Lung (tissue), 12 donors: ENCODE results near the gene RETREG2. TPM values are rescaled to one million over a fixed set of nuclear protein-coding genes. Genes with fewer than 3 reads are reported as not detected.

ENCODE experiments used
- ATAC-seq: fragments of 200-7000 bp; cut with Tn5 transposase; one replicate; pipeline ENCODE4 v1.9.1; 2020; ENCODE audit warnings: moderate number of reproducible peaks; ENCODE audit not compliant: insufficient read depth, low FRiP score
- DNase-seq, 3 donors: peaks; one replicate each; pipeline ENCODE4 v3.0.0-alpha.2; 2013 to 2017
- H3K27ac ChIP-seq, 2 donors: one replicate each; pipeline ENCODE4 v1.5.1; 2013; ENCODE audit warnings: mild to moderate bottlenecking in 2 of 2, moderate library complexity in 2 of 2, control low read depth in 1 of 2, inconsistent platforms in 1 of 2, low read depth in 1 of 2, low read length in 1 of 2
- H3K27me3 ChIP-seq, 3 donors: one replicate each; pipeline ENCODE4 v1.5.1; 2013; ENCODE audit warnings: low read length in 2 of 3; ENCODE audit not compliant: control insufficient read depth in 3 of 3, insufficient read depth in 3 of 3
- H3K36me3 ChIP-seq, 4 donors: one replicate each; pipeline ENCODE4 v1.5.1; 2013; ENCODE audit warnings: low read length in 4 of 4, mild to moderate bottlenecking in 1 of 4, moderate library complexity in 1 of 4; ENCODE audit not compliant: control insufficient read depth in 4 of 4, insufficient read depth in 4 of 4
- H3K4me1 ChIP-seq, 5 donors: one replicate each; pipeline ENCODE4 v1.5.1; 2013; ENCODE audit warnings: low read length in 5 of 5, mild to moderate bottlenecking in 2 of 5, moderate library complexity in 1 of 5; ENCODE audit not compliant: control insufficient read depth in 5 of 5, insufficient read depth in 5 of 5
- H3K4me3 ChIP-seq: one replicate; pipeline ENCODE4 v1.5.1; 2013; ENCODE audit warnings: mild to moderate bottlenecking, control low read depth, moderate library complexity
- H3K9ac ChIP-seq, 2 donors: one replicate each; pipeline ENCODE4 v1.5.1; 2013; ENCODE audit warnings: low read length in 2 of 2, control low read depth in 1 of 2; ENCODE audit not compliant: insufficient read depth in 1 of 2
- H3K9me3 ChIP-seq, 4 donors: one replicate each; pipeline ENCODE4 v1.5.1; 2013; ENCODE audit warnings: low read length in 3 of 4, mild to moderate bottlenecking in 1 of 4, moderate library complexity in 1 of 4; ENCODE audit not compliant: control insufficient read depth in 4 of 4, insufficient read depth in 3 of 4
- CTCF ChIP-seq: IDR thresholded peaks from 2 replicates; pipeline ENCODE4 v1.5.1; 2012; ENCODE audit warnings: mild to moderate bottlenecking; ENCODE audit errors: control extremely low read depth, extremely low read depth
- WGBS, 2 donors: extraction: QIAGEN DNeasy Blood & Tissue Kit; methylation state at CpG; one replicate each; pipeline ENCODE4 v1.1.7; 2013; 5-methylcytosine and 5-hydroxymethylcytosine counted together
- polyA plus RNA-seq, 2 donors: library from polyadenylated mRNA; stranded (reverse); fragments of 200-250 nt; gene quantifications; one replicate each; pipeline ENCODE4 v1.2.1, GENCODE V29; 2013
- total RNA-seq, 2 donors: library from RNA; depleted of rRNA in 1 of 2; stranded (reverse); fragments of >200 nt in 1 of 2; gene quantifications; one replicate each; pipeline ENCODE4 v1.2.1, GENCODE V29; 2014 to 2021
- donor health status: control.
- donor health status: control.
- donor health status: Bipolar disorder and iron deficiency.
- donor health status: healthy.
- donor health status: DM: yes; HTN: yes; CAD: no.

Gene RETREG2
- total and polyA plus RNA-seq, 4 donors, result 42.1 to 80.6 (median 51.7) TPM

DNA sequence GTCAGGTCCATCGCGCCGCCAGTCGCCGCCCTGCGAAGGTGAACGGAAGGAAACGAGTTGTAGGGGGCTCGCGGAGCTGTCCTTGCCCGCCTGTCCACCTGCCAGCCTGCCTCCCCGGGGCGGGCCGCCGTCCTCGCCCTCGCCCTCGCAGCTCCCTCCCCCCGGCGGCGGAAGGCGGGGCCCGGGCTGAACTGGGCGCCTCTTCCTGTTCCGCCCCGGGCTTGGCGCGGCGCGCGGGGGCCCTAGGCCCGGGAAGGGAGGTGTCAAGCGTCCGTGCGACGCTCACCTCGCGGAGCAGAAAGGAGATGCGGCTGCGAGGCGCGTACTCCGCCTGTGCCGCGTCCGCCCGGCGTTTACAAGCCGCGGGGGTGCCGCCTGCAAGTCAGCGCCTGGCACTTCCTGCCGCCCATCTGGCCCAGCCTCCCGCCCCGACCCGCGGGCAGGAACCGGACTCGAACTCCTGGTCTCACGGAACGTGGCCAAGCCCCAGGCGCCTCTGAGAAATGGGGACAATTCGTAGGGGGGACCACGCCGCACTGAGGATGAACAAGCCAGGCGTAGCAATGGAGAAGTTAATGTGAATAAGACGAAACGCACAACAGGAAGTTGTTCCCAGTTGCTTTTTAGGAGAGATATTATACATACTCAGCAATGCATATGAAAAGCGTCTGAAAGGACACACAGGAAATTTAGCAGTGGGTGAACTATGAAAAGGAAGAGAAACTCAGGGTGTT, 1.1 kb upstream of the RETREG2 start, which contains the start of gene CNPPD1:
Gene CNPPD1 (minus strand): TSS at position 108 of the 734 bp plus-strand sequence. CDS start 97 bp downstream, at position 11.
- ATAC-seq, result peak; percentile 88
- peak; percentile 78 to 88 (median 81) for DNase-seq
- 0 to 1% methylated on average over 52 to 69 of the region's 69 CpGs for WGBS, 2 donors
- Histone ChIP-seq H3K9me3 (no peaks in the 10 kb centered on the region), H3K27me3 (no peaks in the 10 kb centered on the region), H3K4me3 (peak within 1 kb of the TSS; percentile 79), H3K9ac (peak within 1 kb of the TSS; percentile 57 to 84), H3K4me1 (peaks cover 3 to 23% (median 8%) of the 10 kb centered on the region in 5 donors), H3K27ac (peak within 1 kb of the TSS; percentile 98 to 100), H3K36me3 (peaks cover 21 to 48% (median 29%) of the 10 kb centered on the region in 4 donors)
- TF ChIP-seq CTCF, result no peak

DNA sequence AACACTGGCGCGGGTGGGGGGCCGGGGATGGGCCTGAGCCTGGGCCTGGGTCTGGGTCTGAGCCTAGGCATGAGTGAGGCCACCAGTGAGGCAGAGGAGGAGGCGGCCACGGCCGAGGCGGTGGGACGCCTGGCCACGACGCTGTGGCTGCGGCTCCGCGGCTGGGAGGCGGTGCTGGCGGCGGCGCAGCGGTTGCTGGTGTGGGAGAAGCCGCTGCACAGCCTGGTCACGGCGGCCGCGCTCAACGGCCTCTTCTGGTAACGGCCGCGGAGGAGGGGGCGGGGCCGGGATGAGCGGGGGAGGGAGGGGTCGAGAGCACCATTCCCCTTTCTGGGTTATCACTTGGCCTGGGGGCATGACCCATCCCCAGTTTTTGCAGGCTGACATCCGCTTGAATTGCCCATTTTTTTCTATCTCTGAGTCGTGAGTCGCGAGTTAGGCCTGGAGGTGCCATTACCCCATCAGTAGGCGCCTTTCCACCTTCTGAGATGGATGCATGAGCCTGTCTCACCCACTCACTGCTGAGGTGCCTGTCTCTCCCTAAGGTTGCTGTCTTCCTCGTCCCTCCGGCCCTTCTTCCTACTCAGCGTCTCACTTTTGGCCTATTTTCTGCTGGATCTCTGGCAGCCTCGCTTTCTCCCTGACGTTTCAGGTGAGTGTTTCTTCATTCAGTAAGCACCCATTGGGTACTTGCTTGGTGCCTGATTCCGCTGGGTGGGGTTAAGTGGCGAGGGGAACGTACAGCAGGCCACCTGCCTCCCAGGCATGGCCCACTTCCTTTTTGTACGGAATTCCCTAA, 501 bp downstream of the RETREG2 start:
- H3K4me3 ChIP-seq, result peak overlapping the region; percentile 92
- ATAC-seq (peak; percentile 7), DNase-seq (peak in 1 of 3 donors; percentile 40)
- H3K9me3 ChIP-seq, result no peaks in the 10 kb centered on the region
- TF ChIP-seq CTCF, result no peak
- peak overlapping the region; percentile 98 to 100 for H3K27ac ChIP-seq
- peaks cover 25 to 49% (median 38%) of the 10 kb centered on the region in 4 donors for H3K36me3 ChIP-seq
- no peaks in the 10 kb centered on the region for H3K27me3 ChIP-seq
- H3K9ac ChIP-seq, result peak overlapping the region; percentile 67 to 81
- WGBS, 2 donors, result 3 to 5% methylated on average over 28 to 45 of the region's 45 CpGs
- H3K4me1 ChIP-seq, result peaks cover 3 to 23% (median 8%) of the 10 kb centered on the region in 5 donors

GRCh38 chr2:219179601-219180465, 1.8 kb downstream of the RETREG2 start:
- ATAC-seq (no peak), DNase-seq (no peak)
- Histone ChIP-seq H3K27me3 (no peaks in the 10 kb centered on the region), H3K9me3 (no peaks in the 10 kb centered on the region), H3K4me1 (peaks cover 3 to 23% (median 8%) of the 10 kb centered on the region in 5 donors), H3K9ac (no peak overlapping the region), H3K4me3 (no peak overlapping the region), H3K27ac (peak overlapping the region in 1 of 2 donors; percentile 28), H3K36me3 (peaks cover 25 to 45% (median 37%) of the 10 kb centered on the region in 4 donors)
- 96% methylated on average over 9 of the region's 9 CpGs for WGBS, 2 donors
- no peak for TF ChIP-seq CTCF
